Upper lobe of right lung (tissue), 1 donor: Measurements from ENCODE around the gene KRTAP5-8. TPM values are rescaled to one million over a fixed set of nuclear protein-coding genes. Genes with fewer than 3 reads are reported as not detected.

ENCODE experiments used
- total RNA-seq: library from RNA; stranded (reverse); fragmentation: NEBNext Ultra II Directional; extraction: Animal tissue kit (Norgen Biotek cat#: 25700); gene quantifications from one replicate; pipeline ENCODE4 v1.2.1, GENCODE V29; 2021
- donor health status: DM: no; HTN: yes; CAD: no; lungs with severe emphysema.

The KRTAP5-8 gene
- total RNA-seq, 1 donor from 2014 or later, result not detected

Other genes starting within 250 kb of the KRTAP5-8 start
- gene DHCR7, start 89.6 kb upstream of the KRTAP5-8 start, total RNA-seq, result 105 TPM
- 91.3 TPM for gene NADSYN1, start 84.8 kb upstream of the KRTAP5-8 start, total RNA-seq
- 0.46 TPM for gene KRTAP5-7, start 10.8 kb upstream of the KRTAP5-8 start, total RNA-seq
- not detected for gene KRTAP5-9, start 10.4 kb downstream of the KRTAP5-8 start, total RNA-seq
- not detected for gene KRTAP5-10, start 27.5 kb downstream of the KRTAP5-8 start, total RNA-seq
- not detected for gene KRTAP5-11, start 44.9 kb downstream of the KRTAP5-8 start, total RNA-seq